GM18505 (cell line): ENCODE measurements around the gene SEMA5B.

Source experiments
- ATAC-seq: cut with Tn5 transposase; IDR thresholded peaks from one replicate; pipeline ENCODE4 v1.9.1; 2021; ENCODE audit not compliant: unreplicated experiment
- POLR2A ChIP-seq: IDR thresholded peaks from 4 replicates; pipeline ENCODE4 v1.6.1; 2011; ENCODE audit warnings: borderline replicate concordance; ENCODE audit not compliant: insufficient read depth, insufficient read length; ENCODE audit errors: extremely low read depth

The SEMA5B gene

GRCh38 chr3:122892118-122892960, 135.2 kb downstream of the SEMA5B start:
- no peak for ATAC-seq
- TF ChIP-seq POLR2A = no peak

DNA sequence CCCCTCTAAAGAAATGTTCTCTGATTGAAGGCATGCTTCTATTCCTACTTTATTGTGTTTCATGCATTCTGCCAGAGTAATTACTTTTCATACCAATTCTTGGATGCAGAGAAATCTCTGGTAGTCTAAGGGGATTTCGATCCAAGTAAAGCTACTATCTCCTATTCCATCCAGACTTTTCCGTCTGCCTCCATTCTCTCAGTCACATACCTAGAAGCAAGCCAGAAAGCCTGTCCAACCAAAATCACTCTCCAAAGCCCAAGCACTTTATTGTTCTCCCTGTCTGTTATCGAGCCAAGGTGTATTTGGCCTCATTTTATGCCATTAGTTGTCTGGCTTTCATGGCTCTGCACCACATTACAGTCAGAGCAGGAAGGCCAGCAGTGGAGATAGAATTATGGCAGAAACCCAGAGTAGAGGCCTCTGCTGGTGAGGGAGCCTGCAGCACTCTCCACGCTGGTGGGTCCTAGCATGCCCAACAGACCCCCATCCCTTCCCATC, 136.8 kb downstream of the SEMA5B start:
- no peak for ATAC-seq
- no peak for TF ChIP-seq POLR2A

DNA sequence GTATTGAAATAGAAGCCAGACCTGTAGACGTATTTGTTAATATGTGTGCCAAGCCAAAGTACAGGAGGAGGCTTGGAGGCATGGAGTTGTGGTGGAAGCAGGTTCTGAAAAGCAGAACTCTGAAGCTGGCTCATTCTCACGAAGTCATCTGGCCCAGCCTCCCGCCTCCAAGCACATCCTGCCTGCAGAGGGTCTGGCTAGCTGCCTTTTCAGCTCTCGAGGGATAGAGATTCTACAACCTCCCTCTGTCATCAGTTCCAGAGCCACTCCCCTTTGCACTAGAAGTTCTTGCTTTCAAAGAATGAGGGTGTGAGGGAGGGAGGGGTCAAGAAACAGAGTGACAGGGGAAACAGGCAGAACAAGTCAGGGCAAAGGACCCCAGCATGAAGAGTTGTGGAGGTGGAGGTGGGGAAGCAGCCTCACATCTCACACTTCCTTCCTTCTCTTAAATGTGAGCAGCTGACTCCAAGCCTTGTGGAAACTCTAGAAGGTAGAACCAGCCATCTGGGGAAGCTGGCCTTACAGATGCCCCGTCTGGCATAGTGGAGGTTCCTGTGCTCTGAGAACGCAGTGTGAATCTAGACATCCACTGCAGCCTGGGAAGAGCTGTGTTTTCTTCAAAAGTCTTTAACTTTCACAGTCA, 137.4 kb downstream of the SEMA5B start:
- TF ChIP-seq POLR2A = no peak
- ATAC-seq = peak; percentile 60

DNA sequence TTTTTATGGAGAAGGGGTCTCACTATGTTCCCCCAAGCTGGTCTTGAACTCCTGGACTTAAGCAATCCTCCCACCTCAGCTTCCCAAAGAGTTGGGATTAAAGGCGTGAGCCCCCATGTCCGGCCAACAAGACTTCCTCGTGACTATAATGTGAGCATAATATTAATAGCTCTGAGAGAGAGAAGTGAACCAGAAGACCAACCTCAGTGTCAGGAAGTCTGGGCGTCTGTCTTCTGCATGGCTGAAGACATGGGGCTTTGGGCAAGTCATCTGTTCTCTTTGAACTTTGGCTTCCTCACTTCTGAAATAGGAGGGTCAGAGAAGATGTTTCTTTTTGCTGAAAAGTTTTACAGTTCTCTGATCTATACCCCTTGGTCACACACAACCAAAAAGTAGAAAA, 140.6 kb downstream of the SEMA5B start:
- ATAC-seq = no peak
- no peak for TF ChIP-seq POLR2A

GRCh38 chr3:122886251-122886650, 141.3 kb downstream of the SEMA5B start:
- no peak for ATAC-seq
- no peak for TF ChIP-seq POLR2A

GRCh38 chr3:122882361-122882947, 145.1 kb downstream of the SEMA5B start:
- ATAC-seq = no peak
- no peak for TF ChIP-seq POLR2A

GRCh38 chr3:122880624-122881023, 146.9 kb downstream of the SEMA5B start:
- no peak for ATAC-seq
- no peak for TF ChIP-seq POLR2A

DNA sequence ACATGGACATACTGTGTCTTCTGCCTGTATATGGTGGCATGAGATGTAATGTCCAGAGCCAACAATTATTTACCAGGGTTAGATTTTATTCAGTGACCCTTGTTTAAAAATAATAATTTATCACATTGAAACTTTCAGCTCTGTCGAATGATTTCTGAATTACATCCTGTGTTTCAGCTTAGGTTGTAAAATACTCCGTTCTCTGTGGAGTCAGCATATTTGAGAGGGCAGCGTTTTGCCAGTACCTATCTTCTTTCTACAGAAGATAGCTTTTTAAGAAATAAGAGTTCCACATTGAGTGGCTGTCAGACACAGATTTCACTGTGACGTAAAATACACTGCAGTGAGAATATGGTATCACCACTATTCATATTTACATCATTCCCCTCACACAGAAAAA, 147.4 kb downstream of the SEMA5B start:
- no peak for ATAC-seq
- TF ChIP-seq POLR2A = no peak

GRCh38 chr3:122875547-122876127, 151.9 kb downstream of the SEMA5B start:
- ATAC-seq = no peak
- TF ChIP-seq POLR2A = no peak

GRCh38 chr3:122873741-122874515, 153.6 kb downstream of the SEMA5B start:
- no peak for TF ChIP-seq POLR2A
- ATAC-seq = no peak

GRCh38 chr3:122868322-122868721, 159.2 kb downstream of the SEMA5B start:
- ATAC-seq = no peak
- no peak for TF ChIP-seq POLR2A

GRCh38 chr3:122864498-122864897, 163.1 kb downstream of the SEMA5B start:
- no peak for TF ChIP-seq POLR2A
- ATAC-seq = no peak

- no peak for ATAC-seq
- no peak for TF ChIP-seq POLR2A
Observed at GRCh38 chr3:122862381-122862780, 165.2 kb downstream of the SEMA5B start.
